ENCODE results near the gene CNTLN.

- TF ChIP-seq POLR2A (IDR thresholded peaks at IDR 0.05; ENCODE audit: low read length) (no peak), GATA1 (IDR thresholded peaks at IDR 0.05; ENCODE audit: low read depth, low read length) (no peak)
These were observed 82.4 kb downstream of the CNTLN start for GRCh38 chr9:17217272-17217671.
